Parathyroid adenoma (tissue), 2 donors: ENCODE results near the gene MYCL.
A peak's percentile ranks its signal among the peaks of the same experiment; 100 is the strongest.

ENCODE experiments used
- H2AFZ ChIP-seq: fragments of 300-600 bp; sonication (generic); one replicate; pipeline ENCODE4 v1.7.0; 2017; ENCODE audit warnings: antibody characterized with exemption, mild to moderate bottlenecking
- H3K27ac ChIP-seq: fragments of 300-600 bp; sonication (generic); one replicate; pipeline ENCODE4 v1.7.0; 2017
- H3K27me3 ChIP-seq: fragments of 300-600 bp; sonication (generic); one replicate; pipeline ENCODE4 v1.7.0; 2017; ENCODE audit warnings: low read length; ENCODE audit not compliant: control insufficient read depth, insufficient read depth
- H3K36me3 ChIP-seq: fragments of 300-600 bp; sonication (generic); one replicate; pipeline ENCODE4 v1.7.0; 2017; ENCODE audit warnings: low read length; ENCODE audit not compliant: control insufficient read depth, insufficient read depth
- H3K4me1 ChIP-seq: fragments of 300-600 bp; sonication (generic); one replicate; pipeline ENCODE4 v1.7.0; 2017; ENCODE audit warnings: control low read depth
- H3K4me2 ChIP-seq: fragments of 300-600 bp; sonication (generic); one replicate; pipeline ENCODE4 v1.7.0; 2017; ENCODE audit warnings: low read length
- H3K4me3 ChIP-seq: fragments of 300-600 bp; sonication (generic); one replicate; pipeline ENCODE4 v1.7.0; 2017; ENCODE audit warnings: low read depth, low read length
- H3K79me2 ChIP-seq: fragments of 300-600 bp; sonication (generic); one replicate; pipeline ENCODE4 v1.7.0; 2017; ENCODE audit warnings: control low read depth
- H3K9ac ChIP-seq: fragments of 300-600 bp; sonication (generic); one replicate; pipeline ENCODE4 v1.7.0; 2017; ENCODE audit warnings: mild to moderate bottlenecking
- H3K9me3 ChIP-seq: fragments of 300-600 bp; sonication (generic); one replicate; pipeline ENCODE4 v1.7.0; 2017; ENCODE audit warnings: low read length; ENCODE audit not compliant: control insufficient read depth
- TF ChIP-seq, protein P1 (sequence below): fragments of 300-600 bp; sonication (generic); IDR thresholded peaks from one replicate; pipeline ENCODE4 v1.7.0; 2017; ENCODE audit warnings: antibody characterized with exemption, mild to moderate bottlenecking
- donor health status: primary hyperparathyroidism.

The MYCL gene

DNA sequence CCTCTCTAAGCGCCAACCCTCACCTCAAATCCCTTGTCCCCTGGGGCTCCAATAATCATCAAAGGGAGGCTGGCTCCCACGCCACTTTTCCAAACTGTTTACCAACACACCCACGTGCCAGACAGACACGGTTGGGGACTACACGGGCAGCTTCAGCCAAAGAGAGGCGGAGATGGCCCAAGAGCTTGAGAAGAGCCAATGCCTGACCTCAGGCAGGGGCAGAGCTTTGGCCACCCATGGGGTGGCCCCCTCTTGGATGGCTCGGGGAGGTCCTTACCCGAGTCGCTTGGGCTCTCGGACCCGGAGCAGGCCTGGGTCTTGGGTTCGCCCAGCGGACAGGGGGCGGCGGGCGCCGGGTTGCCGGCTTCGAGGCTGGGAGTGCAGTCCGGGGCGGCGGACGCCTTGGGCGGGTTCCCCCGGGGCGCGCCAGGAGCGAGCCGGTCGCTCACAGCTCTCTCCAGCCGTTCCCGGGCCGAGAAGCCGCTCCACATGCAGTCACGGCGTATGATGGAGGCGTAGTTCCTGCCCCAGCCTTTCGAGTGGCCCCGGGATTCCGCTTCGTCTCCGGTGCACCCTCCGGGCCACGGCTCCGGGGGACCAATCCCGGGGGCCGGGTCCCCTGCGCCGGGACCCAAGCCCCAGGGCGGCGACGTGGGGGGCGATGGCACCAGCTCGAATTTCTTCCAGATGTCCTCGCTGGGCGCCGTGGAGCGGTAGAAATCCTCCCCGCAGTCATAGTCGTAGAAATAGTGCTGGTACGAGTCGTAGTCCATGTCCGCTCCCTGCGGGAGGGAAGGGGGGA lies 854 bp downstream of the MYCL start:
- peak overlapping the region; percentile 38 for H3K4me3 ChIP-seq
- H3K79me2 ChIP-seq = no peaks in the 10 kb centered on the region
- no peak overlapping the region for H3K27ac ChIP-seq
- peak overlapping the region; percentile 50 for H2AFZ ChIP-seq
- TF ChIP-seq, protein P1, sequence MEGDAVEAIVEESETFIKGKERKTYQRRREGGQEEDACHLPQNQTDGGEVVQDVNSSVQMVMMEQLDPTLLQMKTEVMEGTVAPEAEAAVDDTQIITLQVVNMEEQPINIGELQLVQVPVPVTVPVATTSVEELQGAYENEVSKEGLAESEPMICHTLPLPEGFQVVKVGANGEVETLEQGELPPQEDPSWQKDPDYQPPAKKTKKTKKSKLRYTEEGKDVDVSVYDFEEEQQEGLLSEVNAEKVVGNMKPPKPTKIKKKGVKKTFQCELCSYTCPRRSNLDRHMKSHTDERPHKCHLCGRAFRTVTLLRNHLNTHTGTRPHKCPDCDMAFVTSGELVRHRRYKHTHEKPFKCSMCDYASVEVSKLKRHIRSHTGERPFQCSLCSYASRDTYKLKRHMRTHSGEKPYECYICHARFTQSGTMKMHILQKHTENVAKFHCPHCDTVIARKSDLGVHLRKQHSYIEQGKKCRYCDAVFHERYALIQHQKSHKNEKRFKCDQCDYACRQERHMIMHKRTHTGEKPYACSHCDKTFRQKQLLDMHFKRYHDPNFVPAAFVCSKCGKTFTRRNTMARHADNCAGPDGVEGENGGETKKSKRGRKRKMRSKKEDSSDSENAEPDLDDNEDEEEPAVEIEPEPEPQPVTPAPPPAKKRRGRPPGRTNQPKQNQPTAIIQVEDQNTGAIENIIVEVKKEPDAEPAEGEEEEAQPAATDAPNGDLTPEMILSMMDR = no peak
- no peaks in the 10 kb centered on the region for H3K36me3 ChIP-seq
- no peaks in the 10 kb centered on the region for H3K27me3 ChIP-seq
- H3K9ac ChIP-seq = no peak overlapping the region
- no peaks in the 10 kb centered on the region for H3K4me1 ChIP-seq
- no peaks in the 10 kb centered on the region for H3K9me3 ChIP-seq
- H3K4me2 ChIP-seq = peak overlapping the region; percentile 65

DNA sequence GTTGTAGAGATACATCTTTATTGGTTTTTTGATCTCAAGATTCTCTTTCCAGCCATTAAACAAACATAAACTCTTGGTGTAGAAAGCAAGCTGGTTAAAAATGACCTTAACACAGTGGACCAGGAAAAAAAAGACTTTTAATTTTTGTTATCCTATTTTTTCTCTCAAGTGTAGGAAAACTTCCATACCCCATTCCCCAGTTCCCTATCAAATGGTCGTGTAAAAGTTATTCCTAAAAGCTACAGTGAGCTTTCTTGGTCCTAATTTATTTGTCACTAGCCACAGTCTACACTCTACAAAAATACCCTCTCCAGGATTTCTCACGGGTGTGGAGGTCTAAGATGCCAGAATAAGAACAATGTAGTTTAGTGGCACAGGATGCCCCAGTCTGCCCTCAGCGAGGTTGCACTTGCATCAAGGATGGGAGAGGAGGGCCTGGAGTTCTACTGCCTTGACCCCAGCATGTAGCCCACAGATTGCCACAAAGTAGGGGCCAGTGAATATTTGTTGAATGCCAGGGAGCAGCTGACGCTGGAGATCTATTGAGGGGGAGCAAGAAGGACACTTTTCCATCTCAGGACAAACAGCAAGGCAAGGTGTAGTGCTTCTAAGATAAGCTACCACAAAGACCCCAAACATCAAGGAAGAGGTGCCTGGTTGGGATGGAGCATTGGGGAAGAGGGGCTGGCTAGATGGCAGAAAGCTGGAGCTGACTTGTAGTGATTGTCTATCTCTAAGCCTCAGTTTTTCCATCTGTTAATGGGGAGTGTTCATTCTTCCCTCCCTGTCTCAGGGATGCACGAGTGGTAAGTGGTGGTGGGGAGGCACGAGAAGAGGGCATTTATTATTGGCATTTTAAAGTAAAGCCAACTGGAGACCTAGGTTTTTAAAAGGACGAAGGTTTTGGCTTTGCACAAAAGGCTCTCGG lies 1.8 kb downstream of the MYCL start:
- Histone ChIP-seq H3K79me2 (no peaks in the 10 kb centered on the region), H3K4me1 (no peaks in the 10 kb centered on the region), H3K4me2 (no peak overlapping the region), H3K27ac (no peak overlapping the region), H3K27me3 (no peaks in the 10 kb centered on the region), H3K9ac (no peak overlapping the region), H2AFZ (no peak overlapping the region), H3K36me3 (no peaks in the 10 kb centered on the region), H3K4me3 (no peak overlapping the region), H3K9me3 (no peaks in the 10 kb centered on the region)
- TF ChIP-seq, protein P1 = no peak

DNA sequence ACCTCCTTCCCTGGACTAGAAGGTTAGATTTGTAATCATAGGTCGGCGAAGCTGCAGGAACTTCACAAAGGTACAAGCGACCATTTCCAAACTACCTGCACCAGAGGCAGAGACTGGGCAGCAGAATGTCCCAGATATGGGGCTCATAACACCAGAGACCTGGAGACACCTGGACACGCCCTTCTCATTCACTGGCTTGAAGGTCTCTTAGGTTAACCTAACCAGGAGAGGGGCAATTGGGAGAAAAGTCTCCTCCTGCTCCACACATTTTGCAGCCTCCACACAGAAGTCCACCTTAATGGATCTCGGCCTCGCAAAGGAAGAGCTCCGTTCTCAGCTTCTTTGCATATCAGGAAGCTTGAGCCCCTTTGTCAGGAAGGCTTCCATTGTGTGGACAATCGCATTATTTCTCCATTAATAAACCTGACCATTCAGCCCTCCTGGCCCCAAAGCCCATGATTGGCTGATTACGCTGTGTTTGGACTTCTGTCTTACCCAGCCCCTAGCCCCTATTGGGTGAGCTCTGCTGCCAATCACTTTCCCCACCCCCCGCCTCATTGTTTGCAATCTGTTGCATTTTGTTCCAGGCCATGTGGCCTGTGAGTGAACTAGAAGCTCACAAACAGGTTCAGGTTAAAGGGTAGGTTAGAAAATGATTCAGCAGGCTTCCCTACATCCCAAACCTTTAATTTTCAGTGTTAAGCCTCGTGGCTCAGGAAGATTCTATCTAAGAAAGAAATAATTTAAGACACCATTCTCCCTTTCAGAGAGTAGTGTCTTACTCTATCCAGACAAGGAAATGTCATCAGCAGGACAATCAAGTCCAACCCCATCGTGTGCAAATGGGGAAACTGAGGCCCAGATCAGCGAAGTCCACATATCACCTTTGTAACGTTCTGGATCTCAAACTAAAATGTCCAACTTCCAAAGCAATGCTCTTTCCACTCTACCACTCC lies 2.8 kb downstream of the MYCL start:
- Histone ChIP-seq H3K4me3 (no peak overlapping the region), H3K36me3 (no peaks in the 10 kb centered on the region), H3K27me3 (no peaks in the 10 kb centered on the region), H3K9me3 (no peaks in the 10 kb centered on the region), H3K4me1 (no peaks in the 10 kb centered on the region), H3K4me2 (no peak overlapping the region), H3K79me2 (no peaks in the 10 kb centered on the region), H2AFZ (no peak overlapping the region), H3K9ac (no peak overlapping the region), H3K27ac (no peak overlapping the region)
- TF ChIP-seq, protein P1 = no peak

DNA sequence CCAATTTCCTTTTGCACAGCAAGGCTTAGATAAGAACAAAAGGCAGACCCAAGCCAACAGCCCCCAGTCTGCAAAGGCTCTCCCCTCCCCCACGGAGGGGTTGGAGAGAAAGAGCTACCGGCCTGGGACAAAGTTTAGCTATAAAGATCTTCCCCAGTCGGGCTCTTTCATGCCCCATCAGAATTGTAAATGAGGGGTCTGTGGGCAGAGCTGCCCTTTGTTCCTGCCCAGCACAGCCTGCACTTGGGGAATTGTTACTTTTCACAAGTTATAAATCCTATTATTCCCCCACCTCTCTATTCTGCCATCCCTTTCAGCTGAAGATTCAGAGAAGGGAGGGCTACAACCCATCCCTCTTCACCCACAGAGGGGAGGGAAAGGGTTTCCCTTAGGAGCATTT lies 3.5 kb downstream of the MYCL start:
- no peak overlapping the region for H3K4me2 ChIP-seq
- H3K27me3 ChIP-seq = no peaks in the 10 kb centered on the region

More for the DNA sequence above, 3.5 kb downstream of the MYCL start:
- H2AFZ ChIP-seq = no peak overlapping the region
- H3K36me3 ChIP-seq = no peaks in the 10 kb centered on the region
- H3K4me1 ChIP-seq = no peaks in the 10 kb centered on the region
- no peak overlapping the region for H3K4me3 ChIP-seq
- no peak overlapping the region for H3K27ac ChIP-seq
- TF ChIP-seq, protein P1 = no peak
- no peak overlapping the region for H3K9ac ChIP-seq
- H3K79me2 ChIP-seq = no peaks in the 10 kb centered on the region
- no peaks in the 10 kb centered on the region for H3K9me3 ChIP-seq
